ENCODE measurements around the gene CHID1.

DNA sequence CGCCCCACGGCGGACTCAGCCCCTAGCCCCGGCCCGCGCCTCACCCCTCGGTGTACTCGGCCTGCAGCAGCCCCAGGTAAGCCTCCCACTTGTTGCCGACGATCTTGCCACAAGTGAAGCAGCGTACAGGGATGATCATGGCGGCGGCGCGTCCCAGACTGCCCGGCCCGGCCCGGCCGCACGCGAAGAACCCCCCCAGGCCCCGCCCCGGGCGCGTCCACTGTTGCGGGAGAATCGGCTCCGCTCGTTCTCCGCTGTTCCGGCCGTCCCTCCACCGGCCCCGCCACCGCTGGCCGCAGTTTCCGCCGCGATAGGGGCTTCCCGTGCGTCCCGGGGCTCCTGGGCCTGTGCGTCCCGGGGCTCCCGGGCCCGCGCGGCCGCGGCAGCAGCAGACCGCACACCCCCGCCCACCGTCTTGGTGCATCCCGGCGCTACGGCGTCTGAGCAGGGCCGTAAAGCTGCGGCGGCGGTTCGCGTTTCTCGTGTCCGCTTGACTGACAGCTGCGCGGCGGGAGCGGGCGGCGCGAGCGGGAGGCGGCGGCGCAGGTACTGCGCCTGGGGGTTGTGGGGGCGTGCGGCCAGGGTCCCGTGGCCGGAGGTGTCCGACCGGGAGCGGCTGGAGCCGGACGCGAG lies 68.1 kb downstream of the CHID1 start, which contains the start of the genes POLR2L and TSPAN4:
- TF ChIP-seq, protein P1, sequence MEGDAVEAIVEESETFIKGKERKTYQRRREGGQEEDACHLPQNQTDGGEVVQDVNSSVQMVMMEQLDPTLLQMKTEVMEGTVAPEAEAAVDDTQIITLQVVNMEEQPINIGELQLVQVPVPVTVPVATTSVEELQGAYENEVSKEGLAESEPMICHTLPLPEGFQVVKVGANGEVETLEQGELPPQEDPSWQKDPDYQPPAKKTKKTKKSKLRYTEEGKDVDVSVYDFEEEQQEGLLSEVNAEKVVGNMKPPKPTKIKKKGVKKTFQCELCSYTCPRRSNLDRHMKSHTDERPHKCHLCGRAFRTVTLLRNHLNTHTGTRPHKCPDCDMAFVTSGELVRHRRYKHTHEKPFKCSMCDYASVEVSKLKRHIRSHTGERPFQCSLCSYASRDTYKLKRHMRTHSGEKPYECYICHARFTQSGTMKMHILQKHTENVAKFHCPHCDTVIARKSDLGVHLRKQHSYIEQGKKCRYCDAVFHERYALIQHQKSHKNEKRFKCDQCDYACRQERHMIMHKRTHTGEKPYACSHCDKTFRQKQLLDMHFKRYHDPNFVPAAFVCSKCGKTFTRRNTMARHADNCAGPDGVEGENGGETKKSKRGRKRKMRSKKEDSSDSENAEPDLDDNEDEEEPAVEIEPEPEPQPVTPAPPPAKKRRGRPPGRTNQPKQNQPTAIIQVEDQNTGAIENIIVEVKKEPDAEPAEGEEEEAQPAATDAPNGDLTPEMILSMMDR (IDR thresholded peaks at IDR 0.05; ENCODE audit: low read depth, low read length, poor library complexity, severe bottlenecking), result no peak
- TF ChIP-seq EZH2phosphoT487 (IDR thresholded peaks at IDR 0.05; ENCODE audit: borderline replicate concordance, low read length), result no peak
